ENCODE data around the gene ABHD4. TPM values are rescaled to one million over a fixed set of nuclear protein-coding genes. Genes with fewer than 3 reads are reported as not detected.
"Not testable (repeated sequence)": the region's sequence is repeated elsewhere in the genome, so short reads cannot be mapped to it uniquely, and the experiment has no call there.

ABHD4 gene
- total RNA-seq, 2 donors from 2014 or later, result 18.8 to 21.9 TPM

GRCh38 chr14:22587247-22587646 is 10.9 kb upstream of the ABHD4 start:
- H3K27me3 Mint-ChIP-seq (ENCODE audit: low read depth), result no peaks in the 10 kb centered on the region

DNA sequence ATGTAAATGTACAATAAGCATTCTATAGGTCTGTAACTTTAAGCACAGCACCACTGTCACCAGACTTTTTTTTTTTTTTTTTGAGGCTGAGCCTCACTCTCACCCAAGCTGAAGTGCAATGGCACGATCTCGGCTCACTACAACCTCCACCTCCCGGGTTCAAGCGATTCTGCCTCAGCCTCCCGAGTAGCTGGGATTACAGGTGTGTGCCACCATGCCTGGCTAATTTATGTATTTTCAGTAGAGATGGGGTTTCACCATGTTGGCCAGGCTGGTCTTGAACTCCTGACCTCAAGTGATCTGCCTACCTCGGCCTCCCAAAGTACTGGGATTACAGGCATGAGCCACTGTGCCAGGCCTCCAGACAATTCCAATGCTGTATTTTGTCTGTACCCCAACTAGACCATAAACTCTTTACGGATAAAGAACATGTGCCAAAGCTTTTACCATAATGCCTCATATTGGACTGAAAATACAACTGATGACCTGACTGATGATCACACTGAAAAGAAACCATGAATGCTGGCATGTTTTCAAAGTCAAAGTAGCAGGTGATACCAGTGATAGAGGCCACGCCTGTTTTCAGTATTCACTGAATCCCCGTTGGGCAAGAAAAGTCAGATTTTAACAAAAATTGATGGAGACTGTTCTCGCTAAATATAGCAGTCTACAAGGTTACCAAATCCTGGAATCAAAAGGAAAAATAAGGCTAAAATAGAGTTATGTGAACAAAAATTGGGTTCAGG is 10.2 kb upstream of the ABHD4 start:
- not testable (repeated sequence) for H3K27me3 Mint-ChIP-seq (ENCODE audit: low read depth); DNase-seq; H3K9me3 Mint-ChIP-seq
- Mint-ChIP-seq H3K4me1 (ENCODE audit: low read depth) (peaks cover 91% of the 10 kb centered on the region), H3K36me3 (ENCODE audit: insufficient read depth in 2 of 2) (peaks cover 7 to 18% of the 10 kb centered on the region in 2 donors), H3K27ac (peak overlapping the region; percentile 97), H3K4me3 (peak overlapping the region; percentile 88 to 99)
- ATAC-seq (replicated peaks in 1 of 2), result peak in 1 of 2 donors; percentile 10

More at GRCh38 chr14:22587247-22587646, 10.9 kb upstream of the ABHD4 start:
- H3K4me1 Mint-ChIP-seq (ENCODE audit: low read depth), result peaks cover 91% of the 10 kb centered on the region
- ATAC-seq (replicated peaks in 1 of 2), result no peak
- H3K4me3 Mint-ChIP-seq, result peak overlapping the region; percentile 88 to 99
- H3K36me3 Mint-ChIP-seq (ENCODE audit: insufficient read depth in 2 of 2), result peaks cover 7 to 21% of the 10 kb centered on the region in 2 donors
- peak overlapping the region; percentile 97 for H3K27ac Mint-ChIP-seq
- H3K9me3 Mint-ChIP-seq, result no peaks in the 10 kb centered on the region
- DNase-seq, result no peak

- H3K4me3 Mint-ChIP-seq, result peak overlapping the region; percentile 88 to 99
- DNase-seq (peak in 1 of 2 donors; percentile 21), ATAC-seq (replicated peaks in 1 of 2) (peak; percentile 26 to 30)
- H3K9me3 Mint-ChIP-seq, result no peaks in the 10 kb centered on the region
- peak overlapping the region; percentile 97 for H3K27ac Mint-ChIP-seq
- peaks cover 6 to 15% of the 10 kb centered on the region in 2 donors for H3K36me3 Mint-ChIP-seq (ENCODE audit: insufficient read depth in 2 of 2)
- H3K4me1 Mint-ChIP-seq (ENCODE audit: low read depth), result peaks cover 91% of the 10 kb centered on the region
- no peaks in the 10 kb centered on the region for H3K27me3 Mint-ChIP-seq (ENCODE audit: low read depth)
Measured at GRCh38 chr14:22588526-22589095, 9.5 kb upstream of the ABHD4 start.

- Mint-ChIP-seq H3K27ac (peak within 1 kb of the TSS; percentile 97), H3K4me1 (ENCODE audit: low read depth) (peaks cover 91% of the 10 kb centered on the region), H3K36me3 (ENCODE audit: insufficient read depth in 2 of 2) (peaks cover 6 to 15% of the 10 kb centered on the region in 2 donors), H3K4me3 (peak within 1 kb of the TSS; percentile 88 to 99), H3K27me3 (ENCODE audit: low read depth) (no peaks in the 10 kb centered on the region), H3K9me3 (no peaks in the 10 kb centered on the region)
- peak; percentile 99 to 100 for DNase-seq
- ATAC-seq (replicated peaks in 1 of 2), result peak; percentile 89
Measured at GRCh38 chr14:22589096-22589839, 8.8 kb upstream of the ABHD4 start, which contains the start of gene DAD1. DAD1 (minus strand) TSS chr14:22589224; CDS start chr14:22589157, 67 bp downstream.

DNA sequence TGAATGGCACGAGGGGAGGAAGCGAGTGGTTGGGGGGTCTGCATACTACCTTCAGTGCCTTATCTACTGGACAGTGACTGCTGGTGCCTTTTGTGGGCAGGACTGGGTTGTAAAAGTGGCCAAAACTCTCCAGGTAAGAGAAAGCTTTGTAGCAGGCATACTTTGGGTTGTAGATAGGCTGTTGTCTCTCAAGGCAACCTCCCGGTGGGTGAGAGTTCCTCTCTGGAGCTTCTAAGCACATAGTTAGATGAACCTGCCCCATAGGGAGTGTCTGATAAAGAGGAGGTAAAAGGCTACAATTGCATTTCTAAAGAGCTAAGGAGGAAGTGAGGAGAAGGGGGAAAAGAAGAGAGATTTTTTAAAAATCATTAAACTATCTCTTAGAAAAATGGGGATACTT is 4.9 kb upstream of the ABHD4 start:
- H3K4me3 Mint-ChIP-seq, result no peak overlapping the region
- no peaks in the 10 kb centered on the region for H3K27me3 Mint-ChIP-seq (ENCODE audit: low read depth)
- H3K27ac Mint-ChIP-seq, result no peak overlapping the region
- no peaks in the 10 kb centered on the region for H3K9me3 Mint-ChIP-seq
- DNase-seq, result no peak
- peaks cover 62% of the 10 kb centered on the region for H3K4me1 Mint-ChIP-seq (ENCODE audit: low read depth)
- H3K36me3 Mint-ChIP-seq (ENCODE audit: insufficient read depth in 2 of 2), result peaks cover 0 to 2% of the 10 kb centered on the region in 2 donors
- no peak for ATAC-seq (replicated peaks in 1 of 2)

- no peak for ATAC-seq (replicated peaks in 1 of 2)
- Mint-ChIP-seq H3K9me3 (no peaks in the 10 kb centered on the region), H3K27ac (no peak overlapping the region), H3K4me1 (ENCODE audit: low read depth) (peaks cover 64% of the 10 kb centered on the region), H3K36me3 (ENCODE audit: insufficient read depth in 2 of 2) (peaks cover 2% of the 10 kb centered on the region in 2 donors), H3K27me3 (ENCODE audit: low read depth) (no peaks in the 10 kb centered on the region), H3K4me3 (no peak overlapping the region)
- no peak for DNase-seq
Measured at GRCh38 chr14:22593601-22594000, 4.5 kb upstream of the ABHD4 start.

DNA sequence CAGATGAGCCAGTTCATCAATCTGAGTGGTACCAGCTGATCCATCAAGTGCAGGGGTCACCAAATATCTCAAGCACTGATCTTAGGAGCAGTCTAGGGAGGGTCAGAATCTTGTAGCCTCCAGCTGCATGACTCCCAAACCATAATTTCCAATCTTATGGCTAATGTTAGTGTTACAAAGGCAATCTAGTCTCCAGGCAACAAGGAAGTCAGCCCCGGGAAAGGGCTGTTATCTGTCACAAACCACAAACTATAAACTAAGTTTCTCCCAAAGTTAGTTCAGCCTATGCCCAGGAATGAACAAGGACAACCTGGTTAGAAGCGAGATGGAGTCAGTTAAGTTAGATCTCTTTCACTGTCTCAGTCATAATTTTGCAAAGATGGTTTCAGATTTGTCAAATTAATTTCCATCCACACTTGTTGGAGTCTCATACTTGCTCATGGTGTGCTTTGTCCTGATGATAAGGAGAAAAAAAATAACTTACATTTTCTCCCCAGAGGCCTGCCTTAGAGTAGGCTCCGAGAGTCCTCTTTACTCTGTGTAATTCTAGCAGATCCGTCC is 3.9 kb upstream of the ABHD4 start:
- Mint-ChIP-seq H3K27me3 (ENCODE audit: low read depth) (no peaks in the 10 kb centered on the region), H3K36me3 (ENCODE audit: insufficient read depth in 2 of 2) (peaks cover 2 to 3% of the 10 kb centered on the region in 2 donors), H3K4me1 (ENCODE audit: low read depth) (peaks cover 67% of the 10 kb centered on the region), H3K27ac (no peak overlapping the region), H3K9me3 (no peaks in the 10 kb centered on the region), H3K4me3 (no peak overlapping the region)
- DNase-seq, result no peak
- no peak for ATAC-seq (replicated peaks in 1 of 2)

DNA sequence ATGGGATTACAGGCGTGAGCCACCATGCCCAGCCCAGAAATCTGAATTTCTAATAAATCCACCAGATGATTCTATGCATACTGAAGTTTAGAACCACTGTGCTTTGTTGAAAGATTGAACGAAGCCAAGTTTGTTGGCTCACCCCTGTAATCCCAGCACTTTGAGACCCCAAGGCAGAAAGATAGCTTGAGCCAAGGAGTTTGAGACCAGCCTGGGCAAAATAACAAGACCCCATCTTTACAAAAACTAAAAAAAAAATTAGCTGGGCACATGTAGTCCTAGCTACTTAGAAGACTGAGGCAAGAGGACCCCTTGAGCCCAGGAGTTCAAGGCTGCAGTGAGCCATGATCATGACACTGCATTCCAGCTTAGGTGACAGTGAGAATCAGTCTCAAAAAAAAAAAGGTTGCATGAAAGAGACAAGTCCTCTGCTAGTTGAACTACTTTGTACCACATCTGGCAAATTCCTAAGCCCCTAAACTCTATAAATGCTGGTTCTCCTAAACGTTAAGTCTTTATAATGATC is 1.7 kb upstream of the ABHD4 start:
- Mint-ChIP-seq H3K27ac (no peak overlapping the region), H3K9me3 (no peaks in the 10 kb centered on the region)

DNA sequence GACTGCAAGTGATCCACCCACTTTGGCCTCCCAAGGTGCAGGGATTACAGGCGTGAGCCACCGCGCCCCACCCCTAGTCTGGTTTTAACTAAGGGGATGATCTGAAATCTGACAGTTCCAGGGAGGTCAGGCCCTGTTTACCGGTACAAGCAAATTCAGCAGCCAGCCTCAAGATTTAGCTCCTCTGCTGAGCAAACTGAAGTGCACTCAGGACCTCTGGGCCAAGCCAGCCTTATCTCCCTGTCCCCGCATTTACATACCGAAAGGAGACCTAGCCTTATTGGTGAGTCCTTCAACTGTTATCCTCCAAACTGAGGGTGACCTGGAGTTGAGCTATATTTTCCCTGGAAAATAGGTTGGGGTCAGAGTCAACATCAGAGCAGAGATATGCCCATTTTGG is 835 bp upstream of the ABHD4 start:
- Mint-ChIP-seq H3K36me3 (ENCODE audit: insufficient read depth in 2 of 2) (peaks cover 5% of the 10 kb centered on the region in 2 donors), H3K27ac (peak overlapping the region; percentile 38), H3K27me3 (ENCODE audit: low read depth) (no peaks in the 10 kb centered on the region), H3K9me3 (no peaks in the 10 kb centered on the region), H3K4me1 (ENCODE audit: low read depth) (peaks cover 58% of the 10 kb centered on the region), H3K4me3 (peak overlapping the region; percentile 95)
- ATAC-seq (replicated peaks in 1 of 2) (no peak), DNase-seq (no peak)

More for the DNA sequence above, 1.7 kb upstream of the ABHD4 start:
- H3K36me3 Mint-ChIP-seq (ENCODE audit: insufficient read depth in 2 of 2), result peaks cover 2 to 3% of the 10 kb centered on the region in 2 donors
- no peak overlapping the region for H3K4me3 Mint-ChIP-seq
- H3K4me1 Mint-ChIP-seq (ENCODE audit: low read depth), result peaks cover 58% of the 10 kb centered on the region
- H3K27me3 Mint-ChIP-seq (ENCODE audit: low read depth), result no peaks in the 10 kb centered on the region
- no peak for ATAC-seq (replicated peaks in 1 of 2)
- no peak for DNase-seq

DNA sequence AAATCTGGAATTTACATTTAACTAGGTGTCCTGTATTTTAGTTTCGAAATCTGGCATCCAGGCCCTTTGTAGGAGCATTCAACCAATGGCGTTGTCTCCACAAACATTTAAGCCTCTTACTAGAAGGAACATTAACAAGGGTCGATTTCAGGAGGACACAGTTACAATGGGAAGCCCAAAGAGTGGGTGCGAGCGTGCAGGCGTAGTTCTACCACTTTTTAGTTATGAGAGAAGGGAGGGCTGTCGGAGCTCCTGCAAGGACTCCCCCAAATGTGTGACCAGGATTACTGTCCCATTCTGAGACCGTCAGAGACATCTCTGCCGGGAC is 365 bp upstream of the ABHD4 start:
- ATAC-seq (replicated peaks in 1 of 2), result no peak
- Mint-ChIP-seq H3K36me3 (ENCODE audit: insufficient read depth in 2 of 2) (peaks cover 5 to 9% of the 10 kb centered on the region in 2 donors), H3K4me3 (peak overlapping the region; percentile 95), H3K27me3 (ENCODE audit: low read depth) (no peaks in the 10 kb centered on the region), H3K27ac (peak overlapping the region; percentile 36), H3K9me3 (no peaks in the 10 kb centered on the region), H3K4me1 (ENCODE audit: low read depth) (peaks cover 56% of the 10 kb centered on the region)
- no peak for DNase-seq

GRCh38 chr14:22598896-22599244 is 770 bp downstream of the ABHD4 start:
- DNase-seq (peak; percentile 56 to 58), ATAC-seq (replicated peaks in 1 of 2) (peak; percentile 77 to 84)
- H3K36me3 Mint-ChIP-seq (ENCODE audit: insufficient read depth in 2 of 2), result peaks cover 5 to 10% of the 10 kb centered on the region in 2 donors
- no peaks in the 10 kb centered on the region for H3K27me3 Mint-ChIP-seq (ENCODE audit: low read depth)
- no peaks in the 10 kb centered on the region for H3K9me3 Mint-ChIP-seq
- H3K4me3 Mint-ChIP-seq, result peak overlapping the region; percentile 95
- H3K27ac Mint-ChIP-seq, result peak overlapping the region; percentile 54
- H3K4me1 Mint-ChIP-seq (ENCODE audit: low read depth), result peaks cover 44% of the 10 kb centered on the region

DNA sequence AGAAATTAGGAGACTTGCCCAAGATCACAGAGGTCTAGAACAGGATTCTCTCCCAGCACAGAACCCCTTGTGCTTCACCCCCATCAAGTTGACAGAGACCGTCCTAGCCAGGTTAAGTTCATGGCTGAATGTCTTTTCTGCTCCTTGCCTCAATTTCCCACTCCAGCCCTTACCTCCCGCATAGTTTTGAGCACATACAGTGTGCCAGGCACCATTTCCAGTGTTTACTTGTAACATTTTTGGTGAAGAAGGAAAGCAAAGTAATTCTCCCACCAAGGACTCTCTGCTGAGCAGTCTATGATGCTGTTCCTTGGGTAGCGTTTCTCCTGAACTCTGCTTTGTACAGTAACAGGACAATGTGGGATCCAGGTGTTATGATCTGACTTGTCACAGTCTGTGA is 1.2 kb downstream of the ABHD4 start:
- DNase-seq (no peak), ATAC-seq (replicated peaks in 1 of 2) (no peak)
- H3K4me1 Mint-ChIP-seq (ENCODE audit: low read depth), result peaks cover 39% of the 10 kb centered on the region
- H3K36me3 Mint-ChIP-seq (ENCODE audit: insufficient read depth in 2 of 2), result peaks cover 5 to 10% of the 10 kb centered on the region in 2 donors
- H3K27ac Mint-ChIP-seq, result peak overlapping the region; percentile 54
- peak overlapping the region; percentile 95 for H3K4me3 Mint-ChIP-seq
- H3K9me3 Mint-ChIP-seq, result no peaks in the 10 kb centered on the region
- no peaks in the 10 kb centered on the region for H3K27me3 Mint-ChIP-seq (ENCODE audit: low read depth)

- peak overlapping the region; percentile 14 for H3K27ac Mint-ChIP-seq
- peak overlapping the region in 1 of 2 donors; percentile 95 for H3K4me3 Mint-ChIP-seq
- H3K4me1 Mint-ChIP-seq (ENCODE audit: low read depth), result peaks cover 37% of the 10 kb centered on the region
- H3K27me3 Mint-ChIP-seq (ENCODE audit: low read depth), result no peaks in the 10 kb centered on the region
- H3K36me3 Mint-ChIP-seq (ENCODE audit: insufficient read depth in 2 of 2), result peaks cover 5 to 10% of the 10 kb centered on the region in 2 donors
- DNase-seq, result no peak
- ATAC-seq (replicated peaks in 1 of 2), result no peak
- no peaks in the 10 kb centered on the region for H3K9me3 Mint-ChIP-seq
Measured at GRCh38 chr14:22600027-22600426, 1.9 kb downstream of the ABHD4 start.

All from activated T-cell treated with anti-CD3 and anti-CD28 coated beads, Interleukin-2, amount 50 U/mL, for 72 hours (primary cell).